ENCODE data around the gene PPAT.

DNA sequence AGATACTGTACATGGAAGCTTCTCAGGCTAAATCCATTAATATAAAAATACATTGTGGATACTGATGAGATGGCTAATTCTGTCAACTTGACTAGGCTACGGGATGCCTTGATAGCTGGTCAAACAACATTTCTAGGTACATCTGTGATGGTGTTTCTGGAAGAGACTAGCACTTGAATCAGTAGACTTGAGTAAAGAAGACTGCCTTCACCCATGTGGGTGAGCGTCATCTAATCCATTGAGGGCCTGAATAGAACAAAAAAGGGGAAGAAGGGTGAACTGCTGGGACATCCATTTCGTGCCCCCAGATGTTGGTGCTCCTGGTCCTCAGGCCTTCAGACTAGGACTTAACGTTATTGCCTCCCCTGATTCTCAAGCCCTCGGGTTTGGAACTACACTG lies 28.3 kb upstream of the PPAT start:
- no peak for TF ChIP-seq POLR2A (IDR thresholded peaks at IDR 0.05)
- TF ChIP-seq, protein P1, sequence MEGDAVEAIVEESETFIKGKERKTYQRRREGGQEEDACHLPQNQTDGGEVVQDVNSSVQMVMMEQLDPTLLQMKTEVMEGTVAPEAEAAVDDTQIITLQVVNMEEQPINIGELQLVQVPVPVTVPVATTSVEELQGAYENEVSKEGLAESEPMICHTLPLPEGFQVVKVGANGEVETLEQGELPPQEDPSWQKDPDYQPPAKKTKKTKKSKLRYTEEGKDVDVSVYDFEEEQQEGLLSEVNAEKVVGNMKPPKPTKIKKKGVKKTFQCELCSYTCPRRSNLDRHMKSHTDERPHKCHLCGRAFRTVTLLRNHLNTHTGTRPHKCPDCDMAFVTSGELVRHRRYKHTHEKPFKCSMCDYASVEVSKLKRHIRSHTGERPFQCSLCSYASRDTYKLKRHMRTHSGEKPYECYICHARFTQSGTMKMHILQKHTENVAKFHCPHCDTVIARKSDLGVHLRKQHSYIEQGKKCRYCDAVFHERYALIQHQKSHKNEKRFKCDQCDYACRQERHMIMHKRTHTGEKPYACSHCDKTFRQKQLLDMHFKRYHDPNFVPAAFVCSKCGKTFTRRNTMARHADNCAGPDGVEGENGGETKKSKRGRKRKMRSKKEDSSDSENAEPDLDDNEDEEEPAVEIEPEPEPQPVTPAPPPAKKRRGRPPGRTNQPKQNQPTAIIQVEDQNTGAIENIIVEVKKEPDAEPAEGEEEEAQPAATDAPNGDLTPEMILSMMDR (IDR thresholded peaks at IDR 0.05) = no peak

Measured in heart left ventricle (tissue), 13 donors.